ENCODE results near the gene LRRC53. TPM values are rescaled to one million over a fixed set of nuclear protein-coding genes. Genes with fewer than 3 reads are reported as not detected.

The LRRC53 gene
- total and polyA plus RNA-seq, 7 donors: not detected

- no peak for DNase-seq
- H3K27ac ChIP-seq: no peak overlapping the region
- no peak overlapping the region for H3K4me3 ChIP-seq
- no peaks in the 10 kb centered on the region for H3K27me3 ChIP-seq
- H3K9me3 ChIP-seq: no peaks in the 10 kb centered on the region
- intact Hi-C loops (cut with DNase I): no loop called here
- H3K4me1 ChIP-seq: no peaks in the 10 kb centered on the region
- TF ChIP-seq CTCF (IDR thresholded peaks at IDR 0.05) (no peak), EP300 (IDR thresholded peaks at IDR 0.05) (no peak), POLR2A (IDR thresholded peaks at IDR 0.05) (no peak), POLR2AphosphoS5 (IDR thresholded peaks at IDR 0.05) (no peak)
- 74 to 84% methylated on average over 2 of the region's 2 CpGs for WGBS, 2 donors
- no peaks in the 10 kb centered on the region for H3K36me3 ChIP-seq
Observed at GRCh38 chr1:74523873-74524480, 11.6 kb upstream of the LRRC53 start.

GRCh38 chr1:74522148-74522547 is 9.7 kb upstream of the LRRC53 start:
- Histone ChIP-seq H3K36me3 (no peaks in the 10 kb centered on the region), H3K9me3 (no peaks in the 10 kb centered on the region), H3K27me3 (no peaks in the 10 kb centered on the region), H3K4me1 (no peaks in the 10 kb centered on the region), H3K27ac (no peak overlapping the region), H3K4me3 (no peak overlapping the region)
- DNase-seq: no peak
- TF ChIP-seq CTCF (IDR thresholded peaks at IDR 0.05): no peak
- TF ChIP-seq POLR2A (IDR thresholded peaks at IDR 0.05): no peak
- TF ChIP-seq EP300 (IDR thresholded peaks at IDR 0.05): no peak
- no peak for TF ChIP-seq POLR2AphosphoS5 (IDR thresholded peaks at IDR 0.05)
- intact Hi-C loops (cut with DNase I): no loop called here
- 37 to 38% methylated on average over 4 of the region's 4 CpGs for WGBS, 2 donors

- Histone ChIP-seq H3K4me1 (no peaks in the 10 kb centered on the region), H3K4me3 (no peak overlapping the region), H3K27ac (no peak overlapping the region), H3K27me3 (no peaks in the 10 kb centered on the region), H3K9me3 (peaks cover 0 to 2% (median 0%) of the 10 kb centered on the region in 4 donors), H3K36me3 (no peaks in the 10 kb centered on the region)
- no peak for TF ChIP-seq CTCF (IDR thresholded peaks at IDR 0.05)
- TF ChIP-seq POLR2AphosphoS5 (IDR thresholded peaks at IDR 0.05): no peak
- no peak for TF ChIP-seq POLR2A (IDR thresholded peaks at IDR 0.05)
- TF ChIP-seq EP300 (IDR thresholded peaks at IDR 0.05): no peak
- WGBS, 2 donors: 85 to 91% methylated on average over 6 of the region's 6 CpGs
- intact Hi-C loops (cut with DNase I): no loop called here
- DNase-seq: no peak
Observed at GRCh38 chr1:74517599-74518051, 5.2 kb upstream of the LRRC53 start.

- H3K4me1 ChIP-seq: no peaks in the 10 kb centered on the region
- TF ChIP-seq POLR2A (IDR thresholded peaks at IDR 0.05) (no peak), POLR2AphosphoS5 (IDR thresholded peaks at IDR 0.05) (no peak), EP300 (IDR thresholded peaks at IDR 0.05) (no peak), CTCF (IDR thresholded peaks at IDR 0.05) (no peak)
- no peaks in the 10 kb centered on the region for H3K36me3 ChIP-seq
- DNase-seq: no peak
- H3K27ac ChIP-seq: no peak overlapping the region
- WGBS, 2 donors: 76 to 77% methylated on average over 8 of the region's 8 CpGs
- H3K4me3 ChIP-seq: no peak overlapping the region
- H3K27me3 ChIP-seq: no peaks in the 10 kb centered on the region
- intact Hi-C loops (cut with DNase I): no loop called here
- H3K9me3 ChIP-seq: peaks cover 0 to 2% (median 0%) of the 10 kb centered on the region in 4 donors
Observed at GRCh38 chr1:74513411-74514300, 1.2 kb upstream of the LRRC53 start.
